GM21367 (cell line): Measurements from ENCODE around the gene TNN.
"Not testable (repeated sequence)": the region's sequence is repeated elsewhere in the genome, so short reads cannot be mapped to it uniquely, and the experiment has no call there.

ENCODE experiments used
- ATAC-seq: cut with Tn5 transposase; IDR thresholded peaks from one replicate; pipeline ENCODE4 v1.9.1; 2021; ENCODE audit not compliant: unreplicated experiment

The TNN gene

GRCh38 chr1:175108331-175108820 lies 40.7 kb downstream of the TNN start:
- ATAC-seq, result not testable (repeated sequence)

GRCh38 chr1:175114996-175115395 lies 47.4 kb downstream of the TNN start:
- no peak for ATAC-seq

- ATAC-seq, result no peak
Measured at GRCh38 chr1:175116210-175116798, 48.7 kb downstream of the TNN start.

- no peak for ATAC-seq
Measured at GRCh38 chr1:175116903-175117302, 49.3 kb downstream of the TNN start.

- no peak for ATAC-seq
Measured at GRCh38 chr1:175118375-175119367, 51.0 kb downstream of the TNN start.

GRCh38 chr1:175120511-175120910 lies 52.9 kb downstream of the TNN start:
- no peak for ATAC-seq

GRCh38 chr1:175124861-175125260 lies 57.2 kb downstream of the TNN start:
- no peak for ATAC-seq

GRCh38 chr1:175126347-175126746 lies 58.7 kb downstream of the TNN start:
- no peak for ATAC-seq

GRCh38 chr1:175127565-175127964 lies 59.9 kb downstream of the TNN start:
- ATAC-seq, result no peak

- no peak for ATAC-seq
Measured at GRCh38 chr1:175128523-175128922, 60.9 kb downstream of the TNN start.

- no peak for ATAC-seq
Measured at GRCh38 chr1:175129182-175129581, 61.5 kb downstream of the TNN start.

GRCh38 chr1:175129644-175129996 lies 62.0 kb downstream of the TNN start:
- ATAC-seq, result no peak

GRCh38 chr1:175129997-175130648 lies 62.5 kb downstream of the TNN start:
- no peak for ATAC-seq

- ATAC-seq, result no peak
Measured at GRCh38 chr1:175130649-175131045, 63.0 kb downstream of the TNN start.

- no peak for ATAC-seq
Measured at GRCh38 chr1:175131095-175131494, 63.5 kb downstream of the TNN start.

- ATAC-seq, result no peak
Measured at GRCh38 chr1:175132436-175132835, 64.8 kb downstream of the TNN start.

- no peak for ATAC-seq
Measured at GRCh38 chr1:175133673-175134435, 66.2 kb downstream of the TNN start.

GRCh38 chr1:175134500-175134899 lies 66.9 kb downstream of the TNN start:
- no peak for ATAC-seq

GRCh38 chr1:175136246-175136645 lies 68.6 kb downstream of the TNN start:
- ATAC-seq, result no peak

- ATAC-seq, result no peak
Measured at GRCh38 chr1:175137369-175137768, 69.7 kb downstream of the TNN start.

GRCh38 chr1:175138579-175138978 lies 70.9 kb downstream of the TNN start:
- ATAC-seq, result no peak
